Measurements from ENCODE around the gene TPRN. TPM values are rescaled to one million over a fixed set of nuclear protein-coding genes. Genes with fewer than 3 reads are reported as not detected.

TPRN gene
- total RNA-seq, 2 donors from 2014 or later = 13.3 to 19.9 TPM

- Mint-ChIP-seq H3K4me3 (no peak overlapping the region), H3K4me1 (ENCODE audit: low read depth) (peaks cover 4% of the 10 kb centered on the region), H3K9me3 (no peaks in the 10 kb centered on the region), H3K27me3 (ENCODE audit: low read depth) (peaks cover 4% of the 10 kb centered on the region), H3K36me3 (ENCODE audit: insufficient read depth in 2 of 2) (no peaks in the 10 kb centered on the region), H3K27ac (no peak overlapping the region)
- ATAC-seq (replicated peaks in 1 of 2) (no peak), DNase-seq (no peak)
These were observed 32.0 kb upstream of the TPRN start for GRCh38 chr9:137232510-137232909.

GRCh38 chr9:137232101-137232500, 31.6 kb upstream of the TPRN start:
- Mint-ChIP-seq H3K4me1 (ENCODE audit: low read depth) (peaks cover 6% of the 10 kb centered on the region), H3K9me3 (no peaks in the 10 kb centered on the region), H3K27me3 (ENCODE audit: low read depth) (peaks cover 6% of the 10 kb centered on the region), H3K27ac (no peak overlapping the region), H3K4me3 (no peak overlapping the region), H3K36me3 (ENCODE audit: insufficient read depth in 2 of 2) (no peaks in the 10 kb centered on the region)
- ATAC-seq (replicated peaks in 1 of 2) = no peak
- no peak for DNase-seq

GRCh38 chr9:137231372-137232039, 31.0 kb upstream of the TPRN start:
- H3K4me3 Mint-ChIP-seq = no peak overlapping the region
- no peaks in the 10 kb centered on the region for H3K9me3 Mint-ChIP-seq
- no peaks in the 10 kb centered on the region for H3K36me3 Mint-ChIP-seq (ENCODE audit: insufficient read depth in 2 of 2)
- no peak overlapping the region for H3K27ac Mint-ChIP-seq
- DNase-seq (no peak), ATAC-seq (replicated peaks in 1 of 2) (no peak)
- peaks cover 6% of the 10 kb centered on the region for H3K4me1 Mint-ChIP-seq (ENCODE audit: low read depth)
- H3K27me3 Mint-ChIP-seq (ENCODE audit: low read depth) = peaks cover 6% of the 10 kb centered on the region

GRCh38 chr9:137230705-137231371, 30.3 kb upstream of the TPRN start, which contains the start of gene SLC34A3:
Gene SLC34A3 (plus strand): TSS chr9:137230901. CDS start chr9:137231703, 802 bp downstream.
- Mint-ChIP-seq H3K27ac (no peak within 1 kb of the TSS), H3K9me3 (no peaks in the 10 kb centered on the region), H3K4me1 (ENCODE audit: low read depth) (peaks cover 6% of the 10 kb centered on the region), H3K27me3 (ENCODE audit: low read depth) (peaks cover 6% of the 10 kb centered on the region), H3K36me3 (ENCODE audit: insufficient read depth in 2 of 2) (no peaks in the 10 kb centered on the region), H3K4me3 (no peak within 1 kb of the TSS)
- DNase-seq (no peak), ATAC-seq (replicated peaks in 1 of 2) (no peak)

GRCh38 chr9:137229903-137230704, 29.6 kb upstream of the TPRN start:
- Mint-ChIP-seq H3K4me3 (no peak overlapping the region), H3K36me3 (ENCODE audit: insufficient read depth in 2 of 2) (no peaks in the 10 kb centered on the region), H3K27ac (no peak overlapping the region), H3K9me3 (no peaks in the 10 kb centered on the region), H3K4me1 (ENCODE audit: low read depth) (peaks cover 6% of the 10 kb centered on the region), H3K27me3 (ENCODE audit: low read depth) (peaks cover 6% of the 10 kb centered on the region)
- ATAC-seq (replicated peaks in 1 of 2) (no peak), DNase-seq (no peak)

GRCh38 chr9:137228968-137229896, 28.7 kb upstream of the TPRN start:
- no peak for DNase-seq
- Mint-ChIP-seq H3K27me3 (ENCODE audit: low read depth) (peaks cover 6% of the 10 kb centered on the region), H3K36me3 (ENCODE audit: insufficient read depth in 2 of 2) (no peaks in the 10 kb centered on the region), H3K27ac (no peak overlapping the region), H3K4me3 (no peak overlapping the region), H3K4me1 (ENCODE audit: low read depth) (peaks cover 6% of the 10 kb centered on the region), H3K9me3 (no peaks in the 10 kb centered on the region)
- no peak for ATAC-seq (replicated peaks in 1 of 2)

- no peak for ATAC-seq (replicated peaks in 1 of 2)
- no peak overlapping the region for H3K27ac Mint-ChIP-seq
- peaks cover 6% of the 10 kb centered on the region for H3K27me3 Mint-ChIP-seq (ENCODE audit: low read depth)
These were observed 28.0 kb upstream of the TPRN start for GRCh38 chr9:137228506-137228967.

GRCh38 chr9:137227853-137228505, 27.4 kb upstream of the TPRN start:
- Mint-ChIP-seq H3K27ac (no peak overlapping the region), H3K27me3 (ENCODE audit: low read depth) (peaks cover 6% of the 10 kb centered on the region), H3K4me1 (ENCODE audit: low read depth) (peaks cover 8% of the 10 kb centered on the region), H3K4me3 (no peak overlapping the region), H3K9me3 (no peaks in the 10 kb centered on the region), H3K36me3 (ENCODE audit: insufficient read depth in 2 of 2) (no peaks in the 10 kb centered on the region)
- DNase-seq = no peak
- no peak for ATAC-seq (replicated peaks in 1 of 2)

More at GRCh38 chr9:137228506-137228967, 28.0 kb upstream of the TPRN start:
- Mint-ChIP-seq H3K9me3 (no peaks in the 10 kb centered on the region), H3K4me1 (ENCODE audit: low read depth) (peaks cover 6% of the 10 kb centered on the region), H3K36me3 (ENCODE audit: insufficient read depth in 2 of 2) (no peaks in the 10 kb centered on the region), H3K4me3 (no peak overlapping the region)
- DNase-seq = no peak

- Mint-ChIP-seq H3K27ac (no peak within 1 kb of the TSS), H3K4me3 (no peak within 1 kb of the TSS), H3K27me3 (ENCODE audit: low read depth) (peaks cover 6% of the 10 kb centered on the region), H3K4me1 (ENCODE audit: low read depth) (peaks cover 10% of the 10 kb centered on the region), H3K9me3 (no peaks in the 10 kb centered on the region), H3K36me3 (ENCODE audit: insufficient read depth in 2 of 2) (no peaks in the 10 kb centered on the region)
- ATAC-seq (replicated peaks in 1 of 2) (peak; percentile 48 to 53), DNase-seq (peak; percentile 88 to 89)
These were observed 26.7 kb upstream of the TPRN start, which contains the start of gene RNF224 for GRCh38 chr9:137227054-137227852. Gene RNF224 (plus strand): TSS chr9:137227502. CDS start chr9:137228336, 834 bp downstream.

GRCh38 chr9:137226338-137227053, 26.0 kb upstream of the TPRN start:
- peaks cover 6% of the 10 kb centered on the region for H3K27me3 Mint-ChIP-seq (ENCODE audit: low read depth)
- H3K4me1 Mint-ChIP-seq (ENCODE audit: low read depth) = peaks cover 10% of the 10 kb centered on the region
- no peaks in the 10 kb centered on the region for H3K9me3 Mint-ChIP-seq
- no peak overlapping the region for H3K27ac Mint-ChIP-seq
- DNase-seq = no peak
- H3K36me3 Mint-ChIP-seq (ENCODE audit: insufficient read depth in 2 of 2) = no peaks in the 10 kb centered on the region
- H3K4me3 Mint-ChIP-seq = no peak overlapping the region
- ATAC-seq (replicated peaks in 1 of 2) = no peak

Measured in activated T-cell treated with anti-CD3 and anti-CD28 coated beads, Interleukin-2, amount 50 U/mL, for 72 hours (primary cell).